HG03571 (cell line): ENCODE results near the gene SLC35G1.

ENCODE experiments used
- ATAC-seq: cut with Tn5 transposase; IDR thresholded peaks from one replicate; pipeline ENCODE4 v1.9.1; 2021; ENCODE audit not compliant: unreplicated experiment

Gene SLC35G1

GRCh38 chr10:93876381-93876780, 17.4 kb upstream of the SLC35G1 start:
- ATAC-seq, result no peak

DNA sequence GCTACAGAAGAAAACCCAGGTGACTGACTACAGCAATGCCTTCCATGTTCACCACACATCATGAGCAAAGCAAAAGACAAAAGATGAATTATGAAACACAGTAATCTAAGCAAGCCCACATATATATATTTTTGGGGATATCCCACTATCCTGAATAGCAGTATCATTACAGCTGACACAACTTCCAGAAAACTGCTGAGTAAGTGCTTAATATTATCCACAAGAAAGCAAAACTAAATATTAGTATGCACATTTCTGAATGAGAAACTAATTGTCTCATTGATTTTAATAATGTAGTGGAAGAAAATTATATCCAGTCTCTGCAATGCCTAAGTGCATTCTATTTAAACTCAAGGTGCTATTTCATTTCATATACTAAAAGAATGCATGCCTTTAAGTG, 14.5 kb upstream of the SLC35G1 start:
- no peak for ATAC-seq

- ATAC-seq, result no peak
Measured at GRCh38 chr10:93894516-93895378, 969 bp downstream of the SLC35G1 start.

DNA sequence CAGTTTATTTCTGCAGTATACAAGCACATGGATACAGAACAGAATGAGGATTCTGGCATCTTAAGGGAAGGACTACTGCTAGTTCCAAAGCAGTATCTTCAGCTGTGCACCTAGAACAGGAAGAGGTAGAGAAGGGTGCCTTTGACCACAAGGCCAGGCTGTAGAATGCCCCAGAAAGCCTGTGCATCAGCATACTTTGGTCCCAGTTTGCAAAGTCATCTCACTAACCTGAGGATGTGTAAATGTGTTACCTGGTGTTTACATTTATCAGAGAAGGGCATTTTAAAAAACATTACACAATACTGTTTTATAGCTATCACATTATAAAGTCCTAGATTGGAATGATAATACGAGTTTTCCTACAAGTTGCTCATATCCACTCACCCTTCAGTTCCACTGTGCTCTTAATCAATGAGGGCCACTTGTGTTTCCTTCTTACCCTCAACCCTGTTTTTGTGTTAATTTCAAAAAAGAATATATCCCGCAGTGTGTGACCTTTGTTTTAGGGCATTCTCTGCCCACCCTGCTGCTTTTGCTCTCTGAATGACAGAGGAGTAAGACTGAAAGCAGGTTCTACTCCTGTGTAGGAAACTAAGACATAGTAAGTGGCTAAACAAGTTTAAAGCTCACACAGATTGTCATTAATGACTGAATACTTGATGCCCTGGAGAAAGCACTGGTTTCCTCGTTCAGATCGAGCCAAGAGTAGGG, 3.4 kb downstream of the SLC35G1 start:
- ATAC-seq, result no peak

GRCh38 chr10:93899109-93899508, 5.3 kb downstream of the SLC35G1 start:
- ATAC-seq, result no peak

DNA sequence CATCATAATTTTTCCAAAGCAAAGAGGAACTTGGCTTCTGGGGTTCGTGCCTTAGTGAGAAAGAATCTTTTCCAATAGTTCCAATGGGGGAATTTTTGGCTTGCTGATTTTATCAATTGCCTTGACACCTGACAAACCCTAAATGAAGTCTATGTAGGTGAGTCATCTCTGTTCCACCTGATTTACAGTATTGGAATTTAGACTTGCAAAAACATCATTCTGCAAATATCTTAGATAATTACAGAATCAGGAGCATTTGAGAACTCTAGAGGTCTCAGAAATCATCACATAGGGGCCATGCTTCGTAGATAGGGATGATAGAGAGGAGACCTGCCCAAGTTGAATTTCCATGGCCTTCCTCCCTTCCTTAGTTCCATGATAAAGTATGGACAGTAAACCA, 9.3 kb downstream of the SLC35G1 start:
- ATAC-seq, result no peak

GRCh38 chr10:93904901-93905300, 11.1 kb downstream of the SLC35G1 start:
- no peak for ATAC-seq

DNA sequence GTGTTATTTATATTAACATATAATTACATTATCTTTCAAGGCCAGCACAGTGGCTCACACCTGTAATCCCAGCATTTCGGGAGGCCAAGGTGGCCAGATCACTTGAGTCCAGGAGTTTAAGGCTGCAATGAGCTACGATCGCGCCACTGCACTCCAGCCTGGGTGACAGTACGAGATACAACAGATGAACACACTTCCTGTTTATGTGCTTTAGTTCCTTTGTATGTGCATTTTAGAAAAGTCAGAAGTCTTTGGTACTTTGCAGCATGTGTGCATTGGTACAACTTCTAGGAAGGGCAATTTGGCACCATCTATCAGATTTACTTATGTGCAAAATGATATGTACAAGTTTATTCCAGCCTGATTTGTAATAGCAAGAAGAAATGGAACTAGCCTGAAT, 13.3 kb downstream of the SLC35G1 start:
- ATAC-seq, result no peak

GRCh38 chr10:93911866-93912265, 18.1 kb downstream of the SLC35G1 start:
- no peak for ATAC-seq

DNA sequence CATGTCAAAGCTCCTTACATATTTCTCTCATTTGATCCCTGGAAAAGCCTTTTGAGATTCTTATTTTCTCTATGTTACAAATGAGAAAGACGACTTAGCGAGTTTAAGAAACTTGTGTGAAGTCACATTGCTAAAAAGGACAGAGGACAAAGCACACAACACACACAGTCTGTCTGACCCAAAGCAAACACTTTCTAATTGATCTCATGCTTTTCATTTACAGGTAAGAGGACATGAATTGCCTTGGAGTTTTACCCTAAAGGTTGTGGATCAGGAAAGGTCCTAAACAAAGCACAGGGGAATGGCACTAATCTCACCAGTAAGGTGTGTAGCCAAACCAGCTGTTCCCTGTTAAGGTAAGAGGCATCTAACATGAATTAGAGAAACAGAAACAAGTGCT, 18.7 kb downstream of the SLC35G1 start:
- ATAC-seq, result no peak

GRCh38 chr10:93913706-93914105, 19.9 kb downstream of the SLC35G1 start:
- ATAC-seq, result no peak

DNA sequence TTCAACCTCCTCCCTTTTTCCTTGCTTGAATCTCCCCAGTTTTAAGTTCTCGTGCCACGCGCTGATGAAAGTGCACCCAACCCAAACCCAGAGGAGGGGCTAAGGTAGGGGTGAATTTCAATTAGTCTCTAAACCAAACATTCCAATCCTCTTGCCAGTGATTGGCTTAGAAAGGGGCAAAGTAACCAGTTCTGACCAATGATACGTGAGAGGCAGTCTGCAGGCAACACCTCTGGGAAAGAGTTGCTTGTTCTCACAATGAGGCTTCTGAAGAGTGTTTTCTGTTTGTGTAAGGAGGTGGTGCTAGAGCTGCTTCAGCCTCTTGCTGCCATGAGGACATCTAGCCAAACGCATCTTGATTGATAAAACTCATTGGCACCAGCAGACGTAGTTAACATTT, 21.8 kb downstream of the SLC35G1 start:
- no peak for ATAC-seq

GRCh38 chr10:93916257-93917063, 22.7 kb downstream of the SLC35G1 start:
- no peak for ATAC-seq

GRCh38 chr10:93917064-93917391, 23.2 kb downstream of the SLC35G1 start:
- no peak for ATAC-seq

GRCh38 chr10:93917821-93918220, 24.0 kb downstream of the SLC35G1 start:
- no peak for ATAC-seq

DNA sequence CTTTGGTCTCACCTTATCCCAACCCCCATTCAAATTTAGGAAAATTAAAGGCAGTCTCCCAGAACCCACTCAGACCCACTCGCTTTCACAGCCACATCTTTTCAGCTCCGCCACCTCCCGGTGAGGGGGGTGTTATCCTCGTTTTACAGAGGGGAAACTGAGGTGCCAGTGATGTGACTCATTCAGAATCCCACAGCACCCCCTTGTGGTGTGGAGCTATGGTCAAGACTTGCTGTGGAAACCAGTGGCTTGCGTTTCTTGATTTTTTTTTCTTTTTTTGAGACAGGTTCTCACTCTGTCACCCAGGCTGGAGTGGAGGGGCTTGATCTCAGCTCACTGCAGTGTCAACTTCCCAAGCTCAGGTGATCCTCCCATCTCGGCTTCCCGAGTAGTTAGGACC, 27.6 kb downstream of the SLC35G1 start:
- ATAC-seq, result no peak

DNA sequence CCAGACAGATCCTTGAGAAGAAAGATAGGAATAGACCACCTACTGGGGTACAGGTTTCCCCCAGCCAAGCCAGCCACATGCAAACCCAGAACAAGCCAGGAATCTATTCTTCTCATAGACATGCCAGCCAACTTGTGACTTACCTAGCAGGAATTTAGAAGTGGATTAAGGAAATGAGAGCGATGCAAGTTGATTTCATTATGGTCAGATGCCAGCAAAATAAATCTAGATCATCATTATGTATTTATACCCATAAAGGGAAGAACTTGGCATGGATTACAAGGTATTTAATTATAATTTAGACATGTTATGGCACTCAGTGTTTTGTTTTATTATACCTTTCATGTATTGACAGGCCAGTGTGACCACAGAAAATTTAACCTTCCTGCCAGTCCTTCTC, 32.8 kb downstream of the SLC35G1 start:
- no peak for ATAC-seq

DNA sequence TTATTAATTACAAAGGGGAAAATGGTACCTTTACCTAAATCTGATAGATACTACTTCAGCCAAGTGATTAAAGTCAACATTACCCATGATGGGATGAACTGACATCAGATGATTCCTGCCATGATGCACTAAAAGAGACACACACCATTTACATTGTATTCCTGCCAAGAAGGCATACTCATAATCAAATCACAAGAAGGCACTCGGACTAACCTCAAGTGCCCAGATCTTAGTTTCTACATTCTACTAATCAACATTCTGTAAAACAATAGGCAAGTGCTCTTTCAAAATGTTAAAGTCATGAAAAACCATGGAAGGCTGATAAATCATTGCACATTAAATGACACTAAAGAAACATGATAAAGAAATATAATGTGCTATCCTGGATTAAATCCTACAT, 44.4 kb downstream of the SLC35G1 start:
- no peak for ATAC-seq

- no peak for ATAC-seq
Measured at GRCh38 chr10:93940881-93941280, 47.1 kb downstream of the SLC35G1 start.

- ATAC-seq, result no peak
Measured at GRCh38 chr10:93941606-93942005, 47.8 kb downstream of the SLC35G1 start.

DNA sequence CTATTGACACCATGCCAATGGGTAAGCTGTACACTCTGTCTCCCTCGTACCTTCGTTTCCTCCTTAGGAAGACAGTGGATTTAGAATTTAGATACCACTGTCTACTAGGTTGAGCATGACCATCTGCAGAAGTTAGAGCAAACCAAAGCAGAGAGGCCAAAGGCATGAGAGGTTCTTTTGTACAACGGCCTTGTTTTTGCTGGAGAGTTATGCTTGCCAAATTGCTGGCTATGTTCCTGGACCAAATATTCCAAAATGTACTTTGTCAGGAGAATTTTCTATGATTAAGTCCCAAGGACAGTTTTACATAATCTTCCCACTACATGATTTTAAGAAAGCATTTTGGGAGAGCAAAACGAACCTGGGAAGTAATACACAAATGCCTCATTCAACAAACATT, 52.0 kb downstream of the SLC35G1 start:
- no peak for ATAC-seq

DNA sequence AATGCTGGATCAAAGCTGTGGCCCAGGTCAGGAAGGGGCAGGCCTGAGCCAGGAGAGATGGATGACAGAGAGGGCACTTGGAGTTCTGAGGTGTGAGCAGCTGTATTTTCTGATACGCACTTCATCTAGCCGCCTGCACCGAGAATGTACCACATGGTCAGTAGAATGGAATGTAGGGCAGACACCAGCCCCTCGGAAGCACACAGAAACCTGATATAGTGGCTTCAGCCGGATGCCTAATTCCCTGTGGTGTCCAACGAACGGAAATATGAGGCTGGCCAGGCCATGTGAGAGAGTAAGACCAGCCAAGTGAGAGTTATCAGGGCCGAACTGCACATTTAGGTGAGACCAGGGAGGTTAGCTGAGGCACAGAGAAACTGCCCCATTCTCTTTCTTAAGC, 53.3 kb downstream of the SLC35G1 start:
- ATAC-seq, result no peak
